H1 (cell line): ENCODE data around the gene CLCNKB. TPM values are rescaled to one million over a fixed set of nuclear protein-coding genes. Genes with fewer than 3 reads are reported as not detected.

ENCODE experiments used
- CTCF ChIA-PET: fragments of 300-600 bp; sonication (Branson Sonifier 250); formaldehyde crosslinking; loops from one replicate; lab custom pipeline; 2021; ENCODE audit not compliant: partially characterized antibody; lab: Charles Lee
- POLR2A ChIA-PET: fragments of 300-600 bp; sonication (Branson Sonifier 250); formaldehyde crosslinking; loops from one replicate; lab custom pipeline; 2021; ENCODE audit warnings: inconsistent platforms; ENCODE audit not compliant: partially characterized antibody; lab: Charles Lee
- DNase-seq, 2 experiments: peaks; one replicate each; pipeline versions ENCODE4 v3.0.0 to v3.0.0-alpha.2; 2010 to 2022; ENCODE audit warnings: low spot score in 2 of 2, low read depth in 1 of 2, mixed read lengths in 1 of 2
- FAIRE-seq: peaks from 2 replicates; lab custom pipeline; 2011; peaks lifted over from hg19 to GRCh38; lab: Jason Lieb, UNC
- H2AFZ ChIP-seq: 2 replicates; pipeline ENCODE4 v1.8.1; 2012; ENCODE audit warnings: low read length, inconsistent platforms
- H2AK5ac ChIP-seq: 2 replicates; pipeline ENCODE4 v1.6.1; 2013; ENCODE audit warnings: low read depth, low read length
- H2BK120ac ChIP-seq: replicated peaks from 2 replicates; pipeline ENCODE3; 2013; ENCODE audit warnings: low read depth, low read length, inconsistent platforms
- H2BK12ac ChIP-seq: 2 replicates; pipeline ENCODE4 v1.6.1; 2013; ENCODE audit warnings: low read depth, low read length
- H2BK15ac ChIP-seq: 2 replicates; pipeline ENCODE4 v1.6.1; 2013; ENCODE audit warnings: low read length
- H2BK20ac ChIP-seq: 2 replicates; pipeline ENCODE4 v1.6.1; 2013; ENCODE audit warnings: low read length
- H2BK5ac ChIP-seq: 2 replicates; pipeline ENCODE4 v1.6.1; 2013; ENCODE audit warnings: low read depth, low read length
- H3K14ac ChIP-seq: 2 replicates; pipeline ENCODE4 v1.6.1; 2013; ENCODE audit warnings: inconsistent platforms; ENCODE audit not compliant: insufficient read length
- H3K18ac ChIP-seq: 2 replicates; pipeline ENCODE4 v1.6.1; 2013; ENCODE audit warnings: low read length; ENCODE audit errors: extremely low read depth
- H3K23ac ChIP-seq: 2 replicates; pipeline ENCODE4 v1.6.1; 2013; ENCODE audit warnings: inconsistent platforms; ENCODE audit not compliant: insufficient read length
- H3K23me2 ChIP-seq: 2 replicates; pipeline ENCODE4 v1.6.1; 2013; ENCODE audit warnings: low read depth, low read length
- H3K27ac ChIP-seq: 2 replicates; pipeline ENCODE4 v1.6.1; 2011; ENCODE audit warnings: low read depth, low read length, inconsistent platforms
- H3K27me3 ChIP-seq, 4 experiments: replicated peaks in 1 of 4; 1 replicate in 1 of 4; 2 replicates in 3 of 4; pipeline versions ENCODE4 v1.6.1 to v1.8.1; 2011 to 2013; ENCODE audit warnings: low read length in 3 of 4, mild to moderate bottlenecking in 3 of 4, inconsistent platforms in 2 of 4, mixed read lengths in 2 of 4, moderate library complexity in 1 of 4; ENCODE audit not compliant: control insufficient read depth in 3 of 4, insufficient read depth in 3 of 4; ENCODE audit errors: extremely low read depth in 1 of 4
- H3K36me3 ChIP-seq, 4 experiments: 2 replicates each; pipeline versions ENCODE4 v1.6.1 to v1.8.1; 2011 to 2013; ENCODE audit warnings: mild to moderate bottlenecking in 4 of 4, low read length in 3 of 4, moderate library complexity in 2 of 4, control low read depth in 1 of 4, inconsistent platforms in 1 of 4; ENCODE audit not compliant: insufficient read depth in 4 of 4, control insufficient read depth in 2 of 4
- H3K4ac ChIP-seq: replicated peaks from 2 replicates; pipeline ENCODE3; 2013; ENCODE audit warnings: low read length, low read depth, mixed read lengths, inconsistent platforms; ENCODE audit not compliant: insufficient read length
- H3K4me1 ChIP-seq, 4 experiments: replicated peaks in 1 of 4; 1 replicate in 1 of 4; 2 replicates in 3 of 4; pipeline versions ENCODE4 v1.6.1 to v1.8.1; 2011 to 2013; ENCODE audit warnings: low read length in 3 of 4, inconsistent platforms in 2 of 4, mixed read lengths in 1 of 4; ENCODE audit not compliant: insufficient read depth in 4 of 4, control insufficient read depth in 3 of 4
- H3K4me2 ChIP-seq, 2 experiments: 2 replicates each; pipeline versions ENCODE4 v1.6.1 to v1.8.1; 2011 to 2013; ENCODE audit warnings: low read depth in 2 of 2, low read length in 2 of 2, control low read depth in 1 of 2, inconsistent platforms in 1 of 2, mild to moderate bottlenecking in 1 of 2; ENCODE audit not compliant: insufficient read depth in 1 of 2
- H3K4me3 ChIP-seq, 4 experiments: fragments of 200-600, 300-600 bp in 1 of 4; sonication (generic), shearing (Covaris generic), sonication (Bioruptor Twin) in 1 of 4; 2 replicates each; pipeline versions ENCODE4 v1.5.1 to v1.8.1; 2011 to 2016; ENCODE audit warnings: low read length in 4 of 4, low read depth in 3 of 4, control low read depth in 2 of 4, inconsistent platforms in 2 of 4, mild to moderate bottlenecking in 2 of 4, mixed read lengths in 1 of 4, moderate library complexity in 1 of 4; ENCODE audit not compliant: insufficient read depth in 2 of 4; ENCODE audit errors: extremely low read depth in 1 of 4
- H3K56ac ChIP-seq: replicated peaks from 2 replicates; pipeline ENCODE3; 2013; ENCODE audit warnings: low read depth, mild to moderate bottlenecking, mixed read lengths, low read length, inconsistent platforms; ENCODE audit not compliant: insufficient read length
- H3K79me1 ChIP-seq: 2 replicates; pipeline ENCODE4 v1.6.1; 2013; ENCODE audit warnings: low read depth, low read length, control low read depth
- H3K79me2 ChIP-seq, 2 experiments: 2 replicates each; pipeline versions ENCODE4 v1.6.1 to v1.8.1; 2012 to 2013; ENCODE audit warnings: low read length in 2 of 2, mild to moderate bottlenecking in 2 of 2, inconsistent platforms in 1 of 2; ENCODE audit not compliant: insufficient read depth in 2 of 2, control insufficient read depth in 1 of 2
- H3K9ac ChIP-seq, 4 experiments: replicated peaks in 1 of 4; 1 replicate in 1 of 4; 2 replicates in 3 of 4; pipeline versions ENCODE4 v1.6.1 to v1.8.1; 2011 to 2013; ENCODE audit warnings: low read depth in 3 of 4, low read length in 3 of 4, control low read depth in 2 of 4, mild to moderate bottlenecking in 2 of 4, moderate library complexity in 2 of 4, inconsistent platforms in 1 of 4; ENCODE audit errors: extremely low read depth in 1 of 4
- H3K9me3 ChIP-seq, 2 experiments: 2 replicates each; pipeline versions ENCODE4 v1.6.1 to v1.8.1; 2012 to 2013; ENCODE audit warnings: mild to moderate bottlenecking in 2 of 2, moderate library complexity in 2 of 2, control low read depth in 1 of 2, inconsistent platforms in 1 of 2, low read depth in 1 of 2, low read length in 1 of 2, mixed read lengths in 1 of 2; ENCODE audit not compliant: insufficient read depth in 2 of 2
- H4K20me1 ChIP-seq, 2 experiments: replicated peaks in 1 of 2; 2 replicates each; pipeline versions ENCODE3 to v1.8.1; 2011 to 2013; ENCODE audit warnings: inconsistent platforms in 2 of 2, low read length in 2 of 2, mild to moderate bottlenecking in 1 of 2; ENCODE audit not compliant: insufficient read depth in 2 of 2, control insufficient read depth in 1 of 2
- H4K5ac ChIP-seq: 2 replicates; pipeline ENCODE4 v1.6.1; 2013; ENCODE audit warnings: low read length, low read depth, mixed read lengths, inconsistent platforms; ENCODE audit not compliant: insufficient read length
- H4K8ac ChIP-seq: 2 replicates; pipeline ENCODE4 v1.8.0; 2013; ENCODE audit warnings: mild to moderate bottlenecking, moderate library complexity, low read length, inconsistent platforms; ENCODE audit not compliant: insufficient read depth; ENCODE audit errors: extremely low read depth
- H4K91ac ChIP-seq: replicated peaks from 2 replicates; pipeline ENCODE3; 2013; ENCODE audit warnings: low read length, mixed read lengths, inconsistent platforms; ENCODE audit not compliant: insufficient read length
- MAFK ChIP-seq: IDR thresholded peaks from 2 replicates; pipeline ENCODE4 v1.6.1; 2012; ENCODE audit warnings: low read depth, mild to moderate bottlenecking, improper control_type of control experiment, low read length
- TAF7 ChIP-seq: optimal IDR thresholded peaks from 2 replicates; pipeline ENCODE3; 2011; ENCODE audit warnings: low read depth, mild to moderate bottlenecking, inconsistent platforms, low read length, moderate library complexity, borderline replicate concordance
- WGBS, 2 experiments: shearing (Covaris generic) in 1 of 2; methylation state at CpG; one replicate each; pipeline versions ENCODE4 v1.1.6 to v1.1.7; 2013 to 2015; ENCODE audit warnings: low lambda C conversion rate in 2 of 2, mixed read lengths in 2 of 2, inconsistent platforms in 1 of 2, low coverage in 1 of 2, missing lambda C conversion rate in 1 of 2; ENCODE audit not compliant: insufficient replicate concordance in 2 of 2, insufficient coverage in 1 of 2, insufficient read length in 1 of 2; ENCODE audit errors: extremely low coverage in 1 of 2, missing lambda C conversion rate in 1 of 2; 5-methylcytosine and 5-hydroxymethylcytosine counted together
- polyA plus RNA-seq, 7 experiments: library from polyadenylated mRNA; depleted of rRNA in 3 of 7; stranded (reverse) in 5 of 7; unstranded in 2 of 7; fragments of >200 nt in 5 of 7; fragments of 200-250 nt in 2 of 7; gene quantifications; 1 replicate in 5 of 7; 2 replicates in 1 of 7; 4 replicates in 1 of 7; pipeline versions ENCODE4 v1.2.1 to v1.2.3, GENCODE V29; 2011 to 2013; ENCODE audit warnings: missing spikeins in 2 of 7, mixed read lengths in 2 of 7
- total RNA-seq: library from RNA; stranded (reverse); fragmentation: NEBNext Ultra II Directional; extraction: Animal tissue kit (Norgen Biotek cat#: 25700); gene quantifications from 2 replicates; pipeline ENCODE4 v1.2.1, GENCODE V29; 2021

Gene CLCNKB
- total and polyA plus RNA-seq, 2 of the 8 experiments (the other 6 are each of a cell fraction or from before 2014, with no cell fraction given), result 1.2 to 3.5 TPM

- Histone ChIP-seq H3K4me2 (no peak overlapping the region), H3K27ac (no peak overlapping the region), H3K27me3 (peaks cover 0 to 3% (median 0%) of the 10 kb centered on the region in 4 experiments; a peak in 1 of 7 replicates), H3K14ac (no peak overlapping the region), H3K4me3 (no peak overlapping the region), H3K4ac (no peak overlapping the region), H4K5ac (no peak overlapping the region), H2BK12ac (no peak overlapping the region), H3K23me2 (no peaks in the 10 kb centered on the region), H3K23ac (no peak overlapping the region), H2BK15ac (no peak overlapping the region), H2AK5ac (no peak overlapping the region), H2BK20ac (no peak overlapping the region), H3K79me2 (no peaks in the 10 kb centered on the region), H2BK120ac (no peak overlapping the region), H4K20me1 (peaks cover 0 to 5% of the 10 kb centered on the region in 2 experiments), H2BK5ac (no peak overlapping the region), H4K8ac (no peak overlapping the region), H3K9me3 (no peaks in the 10 kb centered on the region), H3K4me1 (no peaks in the 10 kb centered on the region), H3K56ac (no peak overlapping the region), H3K9ac (no peak overlapping the region), H4K91ac (no peak overlapping the region), H3K36me3 (no peaks in the 10 kb centered on the region), H3K79me1 (no peaks in the 10 kb centered on the region), H2AFZ (no peak overlapping the region), H3K18ac (no peak overlapping the region)
- no peak for FAIRE-seq
- no peak for DNase-seq
- POLR2A ChIA-PET, result interaction anchor here (1.3 kb wide), 1 partner anchor 28 kb away, joined by 3 read pairs; no protein-coding TSS in a partner anchor
- CTCF ChIA-PET, result interaction anchor here (0.8 to 2.9 kb wide), 11 partner anchors 12 to 205 kb away, joined by 3 to 27 read pairs (median 4); no protein-coding TSS in a partner anchor
- 91% methylated on average over 9 of the region's 9 CpGs; no CpG with 5 or more reads in 1 of the 2 experiments for WGBS, 2 experiments
- TF ChIP-seq MAFK, result no peak
- TF ChIP-seq TAF7, result no peak
These were observed 46.5 kb upstream of the CLCNKB start for GRCh38 chr1:15997076-15997585.
